Lower leg skin (tissue), 4 donors: ENCODE results near the gene BMP6. TPM values are rescaled to one million over a fixed set of nuclear protein-coding genes. Genes with fewer than 3 reads are reported as not detected.

Experiments
- DNase-seq, 2 donors: peaks; one replicate each; pipeline ENCODE4 v3.0.0-alpha.2; 2019; ENCODE audit warnings: low spot score in 2 of 2
- H3K4me3 ChIP-seq: fragments of 200-600 bp; sonication (generic); 2 replicates; pipeline ENCODE4 v1.5.1; 2017; ENCODE audit warnings: mild to moderate bottlenecking, low read depth; ENCODE audit not compliant: poor library complexity, severe bottlenecking
- CTCF ChIP-seq, 3 donors: fragments of 450-650 bp; IDR thresholded peaks; one replicate each; pipeline ENCODE4 v1.5.1; 2016; ENCODE audit warnings: antibody characterized with exemption in 3 of 3, mild to moderate bottlenecking in 3 of 3, moderate library complexity in 2 of 3
- POLR2A ChIP-seq, 2 donors: fragments of 450-650 bp; IDR thresholded peaks; one replicate each; pipeline ENCODE4 v1.6.1; 2016 to 2017; ENCODE audit warnings: antibody characterized with exemption in 2 of 2, mild to moderate bottlenecking in 1 of 2, moderate library complexity in 1 of 2
- WGBS, 2 donors: methylation state at CpG; one replicate each; pipeline ENCODE4 v1.1.5; 2018; 5-methylcytosine and 5-hydroxymethylcytosine counted together
- intact Hi-C: fragments of 100-400 bp; cut with DNase I; formaldehyde crosslinking; loops from one replicate; pipeline ENCODE4 v1.15.0; 2023; ENCODE audit warnings: low total_unique reads
- total RNA-seq, 4 donors: library from RNA; depleted of rRNA; stranded (reverse); fragments of >200 nt; gene quantifications; one replicate each; pipeline ENCODE4 v1.1.0, GENCODE V29; 2016

BMP6 gene
- total RNA-seq, 4 donors from 2014 or later: 1.7 to 11.2 (median 6.2) TPM

GRCh38 chr6:7730001-7730783, 4.3 kb downstream of the BMP6 start:
- 90% methylated on average over 5 of the region's 5 CpGs for WGBS, 2 donors
- H3K4me3 ChIP-seq: no peak overlapping the region

GRCh38 chr6:7730784-7731227, 4.9 kb downstream of the BMP6 start:
- 79 to 83% methylated on average over 10 of the region's 10 CpGs for WGBS, 2 donors
- DNase-seq: no peak
- intact Hi-C loops: no loop called here

More at GRCh38 chr6:7730001-7730783, 4.3 kb downstream of the BMP6 start:
- intact Hi-C loops: no loop called here
- DNase-seq: no peak
- TF ChIP-seq CTCF (IDR thresholded peaks at IDR 0.05): no peak
- TF ChIP-seq POLR2A (IDR thresholded peaks at IDR 0.05): no peak

GRCh38 chr6:7731294-7731693, 5.4 kb downstream of the BMP6 start:
- TF ChIP-seq POLR2A (IDR thresholded peaks at IDR 0.05): no peak
- no peak for TF ChIP-seq CTCF (IDR thresholded peaks at IDR 0.05)
- intact Hi-C loops: no loop called here
- no peak for DNase-seq
- 84 to 85% methylated on average over 2 of the region's 2 CpGs for WGBS, 2 donors
- no peak overlapping the region for H3K4me3 ChIP-seq

More at GRCh38 chr6:7730784-7731227, 4.9 kb downstream of the BMP6 start:
- no peak overlapping the region for H3K4me3 ChIP-seq
- no peak for TF ChIP-seq CTCF (IDR thresholded peaks at IDR 0.05)
- no peak for TF ChIP-seq POLR2A (IDR thresholded peaks at IDR 0.05)

GRCh38 chr6:7732228-7732627, 6.3 kb downstream of the BMP6 start:
- no peak for TF ChIP-seq CTCF (IDR thresholded peaks at IDR 0.05)
- no peak for TF ChIP-seq POLR2A (IDR thresholded peaks at IDR 0.05)
- DNase-seq: no peak
- intact Hi-C loops: no loop called here

GRCh38 chr6:7734707-7735383, 8.9 kb downstream of the BMP6 start:
- TF ChIP-seq CTCF (IDR thresholded peaks at IDR 0.05) (no peak), POLR2A (IDR thresholded peaks at IDR 0.05) (no peak)
- intact Hi-C loops: no loop called here
- no peak overlapping the region for H3K4me3 ChIP-seq
- DNase-seq: no peak
- WGBS, 2 donors: 86 to 87% methylated on average over 18 of the region's 18 CpGs

More at GRCh38 chr6:7732228-7732627, 6.3 kb downstream of the BMP6 start:
- H3K4me3 ChIP-seq: no peak overlapping the region
